ENCODE measurements around the gene SNAP91. TPM values are rescaled to one million over a fixed set of nuclear protein-coding genes. Genes with fewer than 3 reads are reported as not detected.

Gene SNAP91
- total RNA-seq, 1 experiment from 2014 or later: 0.95 TPM

GRCh38 chr6:83546636-83547035 lies 162.3 kb downstream of the SNAP91 start:
- intact Hi-C loops (cut with micrococcal nuclease; ENCODE audit: unreplicated experiment): no loop called here
- Histone ChIP-seq H3K4me1 (ENCODE audit: control insufficient read depth, insufficient read depth, low read length) (no peaks in the 10 kb centered on the region), H3K9me3 (ENCODE audit: control insufficient read depth, insufficient read depth, low read depth, low read length) (no peaks in the 10 kb centered on the region), H3K27me3 (ENCODE audit: control insufficient read depth, insufficient read depth, low read length) (no peaks in the 10 kb centered on the region), H3K4me3 (ENCODE audit: low read depth in 2 of 2, low read length in 2 of 2) (no peak overlapping the region), H3K27ac (ENCODE audit: low read length) (no peak overlapping the region), H3K36me3 (ENCODE audit: control insufficient read depth, insufficient read depth, low read length) (no peaks in the 10 kb centered on the region)
- POLR2A ChIA-PET: no interaction called here
- BruUV-seq (replicated peaks): no TSS peak
- TF ChIP-seq POLR2AphosphoS5 (IDR thresholded peaks at IDR 0.05; ENCODE audit: low read depth, low read length) (no peak), TCF7L2 (IDR thresholded peaks at IDR 0.05; ENCODE audit: low read depth, low read length) (no peak), SIN3A (IDR thresholded peaks at IDR 0.05; ENCODE audit: borderline replicate concordance, insufficient read depth, low read depth, low read length) (no peak), REST (IDR thresholded peaks at IDR 0.05; ENCODE audit: insufficient read depth in 1 of 2, low read depth in 2 of 2, low read length in 1 of 2) (no peak), CTCF (IDR thresholded peaks at IDR 0.05) (no peak)
- DNase-seq (ENCODE audit: low read depth, low spot score): no peak
- in situ Hi-C loops (cut with HindIII; ENCODE audit: low pct_unique_long_range_greater_than_20kb, low sequenced_read_pairs): no loop called here
- CTCF ChIA-PET: no interaction called here
- no peak for ATAC-seq

- DNase-seq (ENCODE audit: low read depth, low spot score): no peak
- H3K27me3 ChIP-seq (ENCODE audit: control insufficient read depth, insufficient read depth, low read length): peaks cover 9% of the 10 kb centered on the region
- BruUV-seq (replicated peaks): no TSS peak
- no peak overlapping the region for H3K4me3 ChIP-seq (ENCODE audit: low read depth in 2 of 2, low read length in 2 of 2)
- no peaks in the 10 kb centered on the region for H3K4me1 ChIP-seq (ENCODE audit: control insufficient read depth, insufficient read depth, low read length)
- ATAC-seq: no peak
- intact Hi-C loops (cut with micrococcal nuclease; ENCODE audit: unreplicated experiment): no loop called here
- no peaks in the 10 kb centered on the region for H3K36me3 ChIP-seq (ENCODE audit: control insufficient read depth, insufficient read depth, low read length)
- in situ Hi-C loops (cut with HindIII; ENCODE audit: low pct_unique_long_range_greater_than_20kb, low sequenced_read_pairs): no loop called here
- no peak overlapping the region for H3K27ac ChIP-seq (ENCODE audit: low read length)
- CTCF ChIA-PET: no interaction called here
- no peaks in the 10 kb centered on the region for H3K9me3 ChIP-seq (ENCODE audit: control insufficient read depth, insufficient read depth, low read depth, low read length)
- POLR2A ChIA-PET: no interaction called here
- no peak for TF ChIP-seq TCF7L2 (IDR thresholded peaks at IDR 0.05; ENCODE audit: low read depth, low read length)
- TF ChIP-seq SIN3A (IDR thresholded peaks at IDR 0.05; ENCODE audit: borderline replicate concordance, insufficient read depth, low read depth, low read length): no peak
- TF ChIP-seq REST (IDR thresholded peaks at IDR 0.05; ENCODE audit: insufficient read depth in 1 of 2, low read depth in 2 of 2, low read length in 1 of 2): no peak
Measured at GRCh38 chr6:83539678-83540077, 169.2 kb downstream of the SNAP91 start.

All from Panc1 (cell line).